ENCODE results near the gene PHACTR3.

PHACTR3 gene

GRCh38 chr20:59737073-59737666 is 132.8 kb downstream of the PHACTR3 start:
- DNase-seq (ENCODE audit: low read depth): no peak
- no peak overlapping the region for H3K4me3 ChIP-seq (ENCODE audit: low read length)
- TF ChIP-seq CTCF (conservative IDR thresholded peaks at IDR 0.05; ENCODE audit: low read length): no peak

DNA sequence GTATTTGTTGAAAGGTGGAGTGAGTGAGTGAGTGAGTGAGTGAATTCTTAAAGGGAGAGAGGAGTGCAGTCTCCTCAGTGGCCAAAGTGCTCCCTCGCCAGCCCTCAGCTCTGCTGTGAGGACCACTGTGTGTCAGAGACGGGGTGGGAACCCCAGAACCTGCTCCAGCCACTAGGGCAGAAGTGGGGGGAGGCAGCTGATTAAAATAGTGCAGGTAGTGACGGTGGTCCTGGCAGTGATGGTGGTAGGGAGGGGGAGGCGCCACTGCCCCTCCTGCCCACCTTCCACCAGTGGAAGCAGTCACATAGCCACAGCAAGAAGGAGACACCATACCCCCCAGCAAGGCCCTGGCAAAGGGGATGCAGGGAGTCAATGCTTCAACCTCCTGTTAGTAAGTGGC is 133.5 kb downstream of the PHACTR3 start:
- H3K4me3 ChIP-seq (ENCODE audit: low read length): no peak overlapping the region
- DNase-seq (ENCODE audit: low read depth): no peak
- TF ChIP-seq CTCF (conservative IDR thresholded peaks at IDR 0.05; ENCODE audit: low read length): no peak

- DNase-seq (ENCODE audit: low read depth): no peak
- no peak overlapping the region for H3K4me3 ChIP-seq (ENCODE audit: low read length)
- no peak for TF ChIP-seq CTCF (conservative IDR thresholded peaks at IDR 0.05; ENCODE audit: low read length)
Observed at GRCh38 chr20:59738851-59739250, 134.5 kb downstream of the PHACTR3 start.

GRCh38 chr20:59740621-59741020 is 136.3 kb downstream of the PHACTR3 start:
- DNase-seq (ENCODE audit: low read depth): no peak
- H3K4me3 ChIP-seq (ENCODE audit: low read length): no peak overlapping the region
- TF ChIP-seq CTCF (conservative IDR thresholded peaks at IDR 0.05; ENCODE audit: low read length): no peak

GRCh38 chr20:59741073-59741472 is 136.7 kb downstream of the PHACTR3 start:
- DNase-seq (ENCODE audit: low read depth): no peak
- H3K4me3 ChIP-seq (ENCODE audit: low read length): no peak overlapping the region
- no peak for TF ChIP-seq CTCF (conservative IDR thresholded peaks at IDR 0.05; ENCODE audit: low read length)

GRCh38 chr20:59742351-59743095 is 138.2 kb downstream of the PHACTR3 start:
- no peak for DNase-seq (ENCODE audit: low read depth)
- H3K4me3 ChIP-seq (ENCODE audit: low read length): no peak overlapping the region
- TF ChIP-seq CTCF (conservative IDR thresholded peaks at IDR 0.05; ENCODE audit: low read length): no peak

- no peak for TF ChIP-seq CTCF (conservative IDR thresholded peaks at IDR 0.05; ENCODE audit: low read length)
- DNase-seq (ENCODE audit: low read depth): no peak
- no peak overlapping the region for H3K4me3 ChIP-seq (ENCODE audit: low read length)
Observed at GRCh38 chr20:59743308-59743707, 139.0 kb downstream of the PHACTR3 start.
